Heart right ventricle (tissue), 16 donors: ENCODE measurements around the gene PSKH1. TPM values are rescaled to one million over a fixed set of nuclear protein-coding genes. Genes with fewer than 3 reads are reported as not detected.

Source experiments
- ATAC-seq, 8 donors: fragments of 200-7000 bp; cut with Tn5 transposase; one replicate each; pipeline ENCODE4 v1.9.1; 2020; ENCODE audit warnings: mild to moderate bottlenecking in 8 of 8, moderate library complexity in 8 of 8, moderate number of reproducible peaks in 1 of 8
- DNase-seq, 2 donors: peaks; one replicate each; pipeline ENCODE4 v3.0.0-alpha.2; 2020
- H3K27ac ChIP-seq, 10 donors: fragments of 200-600 bp; sonication (generic) in 2 of 10; one replicate each; pipeline versions ENCODE4 v1.5.0 to v1.8.0; 2020 to 2022; ENCODE audit warnings: mild to moderate bottlenecking in 3 of 10
- H3K27me3 ChIP-seq, 7 donors: fragments of 200-600 bp; one replicate each; pipeline ENCODE4 v1.8.0; 2021 to 2022; ENCODE audit warnings: mild to moderate bottlenecking in 2 of 7
- H3K36me3 ChIP-seq, 9 donors: fragments of 200-600 bp; sonication (generic) in 1 of 9; one replicate each; pipeline versions ENCODE4 v1.5.0 to v1.8.0; 2020 to 2022; ENCODE audit warnings: mild to moderate bottlenecking in 2 of 9
- H3K4me1 ChIP-seq, 9 donors: fragments of 200-600 bp; sonication (generic) in 1 of 9; one replicate each; pipeline versions ENCODE4 v1.5.0 to v1.8.0; 2020 to 2022; ENCODE audit warnings: mild to moderate bottlenecking in 4 of 9
- H3K4me3 ChIP-seq, 10 donors: fragments of 200-600 bp; sonication (generic) in 2 of 10; one replicate each; pipeline versions ENCODE4 v1.5.0 to v1.8.0; 2020 to 2022; ENCODE audit warnings: mild to moderate bottlenecking in 7 of 10, moderate library complexity in 2 of 10
- H3K9me3 ChIP-seq, 11 donors: fragments of 200-600 bp in 10 of 11; sonication (generic) in 2 of 11; one replicate each; pipeline versions ENCODE4 v1.5.0 to v1.8.0; 2013 to 2022; ENCODE audit warnings: mild to moderate bottlenecking in 2 of 11, control low read depth in 1 of 11, moderate library complexity in 1 of 11
- CTCF ChIP-seq, 9 donors: fragments of 200-600 bp; sonication (generic) in 2 of 9; IDR thresholded peaks; one replicate each; pipeline versions ENCODE4 v1.5.0 to v1.8.0; 2021 to 2022; ENCODE audit warnings: antibody characterized with exemption in 9 of 9, mild to moderate bottlenecking in 5 of 9, moderate library complexity in 1 of 9
- WGBS, 2 donors: extraction: QIAGEN DNeasy Blood & Tissue Kit; methylation state at CpG; one replicate each; pipeline ENCODE4 v1.1.7; 2013; ENCODE audit warnings: inconsistent platforms in 1 of 2; 5-methylcytosine and 5-hydroxymethylcytosine counted together
- intact Hi-C, 10 donors: fragments of 100-400 bp; cut with DNase I; formaldehyde crosslinking; loops; one replicate each; pipeline versions ENCODE4 v1.11.1 to v1.14.2; 2022
- polyA plus RNA-seq, 2 donors: library from polyadenylated mRNA; stranded (reverse); fragments of 200-250 nt; gene quantifications; one replicate each; pipeline ENCODE4 v1.2.3, GENCODE V29; 2013
- total RNA-seq, 10 donors: library from RNA; stranded (reverse); fragmentation: NEBNext Ultra II Directional in 3 of 10; extraction: Animal tissue kit (Norgen Biotek cat#: 25700) in 3 of 10; gene quantifications; one replicate each; pipeline versions ENCODE4 v1.2.1 to v1.2.4, GENCODE V29; 2021 to 2023
- donor health status: Arrhythmogenic right ventricular cardiomyopathy.
- donor health status: ischemic (EF 13 %, LVEDD 7.1; RV severe dilation, severe dysfunction).
- donor health status: healthy with polysubstance abuse.
- donor health status: DM: no; HTN: yes; CAD: no.
- donor health status: DM: no; HTN: no; CAD: no.
- donor health status: ischemic (EF 25% LVEDD 6.9; RV normal size, moderate dysfunction).
- donor health status: ischemic (EF 25% LVEDD 5.7; RV mildly dilated, moderate dysfunction).
- donor health status: healthy.
- donor health status: DM: yes; HTN: yes; CAD: no.
- donor health status: Ischemic cardiomyopathy.
- donor health status: ischemic (EF 35%, LVEDD 5.7; RV mildly dilated, moderate dysfunction).
- donor health status: nonischemic (EF 11% LVEDD 7.7; RV severe dilation, severe dysfunction).
- donor health status: DM: yes; HTN: yes; CAD: no.
- donor health status: PGD.
- donor health status: ischemic (EF 29% LVEDD 5.4; RV normal size, mild dysfunction).
- donor health status: nonischemic (EF 23%, LVEDD 6.1; RV moderate dilation, normal function).

The PSKH1 gene
- total and polyA plus RNA-seq, 12 donors = 15.7 to 24.5 (median 20.5) TPM

- intact Hi-C loops = no loop called here
- DNase-seq (no peak), ATAC-seq (peak in 1 of 8 donors; percentile 25)
- no peaks in the 10 kb centered on the region for H3K9me3 ChIP-seq
- WGBS, 2 donors = 67 to 72% methylated on average over 8 of the region's 8 CpGs
- H3K27me3 ChIP-seq = no peaks in the 10 kb centered on the region
- peaks cover 5 to 100% (median 95%) of the 10 kb centered on the region in 9 donors for H3K36me3 ChIP-seq
- peaks cover 12 to 42% (median 22%) of the 10 kb centered on the region in 9 donors for H3K4me1 ChIP-seq
- H3K27ac ChIP-seq = peak overlapping the region in 2 of 10 donors; percentile 48 to 53
- TF ChIP-seq CTCF (IDR thresholded peaks at IDR 0.05) = no peak
- no peak overlapping the region for H3K4me3 ChIP-seq
Measured at GRCh38 chr16:67953641-67954375, 60.8 kb downstream of the PSKH1 start.

DNA sequence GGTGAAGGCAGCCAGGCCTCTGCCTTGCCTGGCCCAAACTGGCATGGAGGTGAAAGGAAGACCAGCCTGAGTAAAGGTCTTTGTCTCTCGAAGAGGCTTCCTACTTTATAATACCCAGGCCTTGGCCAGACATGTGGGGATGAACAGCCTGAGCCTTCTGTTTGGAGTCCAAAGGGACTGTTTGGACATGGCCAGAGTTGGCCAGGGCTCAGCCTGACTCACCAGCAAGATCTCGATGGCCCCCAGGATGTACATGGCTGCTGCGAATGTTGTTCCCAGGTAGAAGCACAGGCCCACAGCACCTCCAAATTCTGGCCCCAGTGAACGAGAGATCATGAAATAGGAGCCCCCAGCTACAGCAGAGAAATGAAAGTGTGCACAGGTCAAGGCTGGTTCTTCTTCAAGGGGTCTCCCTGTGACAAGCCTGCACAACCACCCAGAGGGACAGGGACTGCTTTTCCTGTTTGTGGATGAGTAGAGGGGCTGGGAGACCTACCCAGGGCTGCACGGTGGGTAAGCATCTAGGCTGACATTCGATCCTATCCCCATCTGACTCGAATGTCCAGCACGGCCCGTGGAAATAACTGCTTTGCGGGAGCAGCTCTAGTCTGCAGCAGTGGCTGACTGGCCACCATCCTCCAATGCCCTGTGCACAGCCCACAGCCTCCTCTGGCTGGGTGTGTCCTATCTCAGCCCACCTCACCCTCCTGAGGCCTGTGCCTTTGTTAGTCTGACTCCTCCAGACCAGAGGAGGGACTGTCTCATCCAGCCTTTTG, 61.6 kb downstream of the PSKH1 start:
- Histone ChIP-seq H3K9me3 (no peaks in the 10 kb centered on the region), H3K27me3 (no peaks in the 10 kb centered on the region), H3K4me3 (no peak overlapping the region), H3K4me1 (peaks cover 20 to 50% (median 28%) of the 10 kb centered on the region in 9 donors), H3K27ac (peak overlapping the region in 3 of 10 donors; percentile 28 to 53 (median 48)), H3K36me3 (peaks cover 5 to 100% (median 91%) of the 10 kb centered on the region in 9 donors)
- ATAC-seq = peak in 1 of 8 donors; percentile 16
- intact Hi-C loops = no loop called here
- DNase-seq = no peak
- no peak for TF ChIP-seq CTCF (IDR thresholded peaks at IDR 0.05)
- 87 to 88% methylated on average over 10 of the region's 10 CpGs for WGBS, 2 donors

DNA sequence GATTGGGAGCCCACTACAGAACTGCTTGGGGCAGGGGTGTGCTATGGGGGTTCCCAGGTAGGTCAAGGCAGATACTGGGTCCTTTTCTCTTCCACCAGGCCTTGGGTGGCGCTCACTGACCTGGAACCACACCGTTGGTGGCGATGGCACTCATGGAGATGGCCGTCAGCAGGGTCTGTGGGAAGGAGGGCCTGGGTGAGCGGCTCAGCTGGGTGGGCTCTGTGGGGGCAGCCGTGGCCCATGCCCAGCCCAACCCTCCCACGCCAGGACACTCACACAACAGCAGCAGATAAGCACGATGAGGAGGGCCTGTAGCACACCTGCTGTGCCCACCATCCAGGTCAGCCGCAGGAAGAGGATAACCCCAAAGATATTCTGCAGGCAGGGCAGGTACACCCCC, 64.6 kb downstream of the PSKH1 start:
- WGBS, 2 donors = 95 to 96% methylated on average over 9 of the region's 9 CpGs
- H3K36me3 ChIP-seq = peaks cover 0 to 100% (median 84%) of the 10 kb centered on the region in 9 donors
- H3K9me3 ChIP-seq = no peaks in the 10 kb centered on the region
- peak overlapping the region in 7 of 10 donors; percentile 94 to 100 (median 100) for H3K27ac ChIP-seq
- ATAC-seq (no peak), DNase-seq (no peak)
- H3K4me1 ChIP-seq = peaks cover 40 to 60% (median 46%) of the 10 kb centered on the region in 9 donors
- H3K27me3 ChIP-seq = no peaks in the 10 kb centered on the region
- TF ChIP-seq CTCF (IDR thresholded peaks at IDR 0.05) = no peak
- intact Hi-C loops = no loop called here
- H3K4me3 ChIP-seq = no peak overlapping the region

- H3K27ac ChIP-seq = peak overlapping the region; percentile 75 to 100 (median 100)
- DNase-seq (peak; percentile 82 to 91), ATAC-seq (peak; percentile 75 to 92 (median 86))
- H3K4me3 ChIP-seq = peak overlapping the region in 6 of 10 donors; percentile 7 to 31 (median 16)
- H3K27me3 ChIP-seq = no peaks in the 10 kb centered on the region
- WGBS, 2 donors = 22 to 23% methylated on average over 11 of the region's 11 CpGs
- TF ChIP-seq CTCF (IDR thresholded peaks at IDR 0.05) = no peak
- H3K9me3 ChIP-seq = no peaks in the 10 kb centered on the region
- H3K36me3 ChIP-seq = peaks cover 0 to 92% (median 65%) of the 10 kb centered on the region in 9 donors
- intact Hi-C loops = no loop called here
- peaks cover 61 to 70% (median 64%) of the 10 kb centered on the region in 9 donors for H3K4me1 ChIP-seq
Measured at GRCh38 chr16:67959536-67960329, 66.7 kb downstream of the PSKH1 start.
